GM18520 (cell line): ENCODE data around the gene PYM1.
"Not testable (repeated sequence)": the region's sequence is repeated elsewhere in the genome, so short reads cannot be mapped to it uniquely, and the experiment has no call there.

ENCODE experiments used
- ATAC-seq: cut with Tn5 transposase; IDR thresholded peaks from one replicate; pipeline ENCODE4 v1.9.1; 2021; ENCODE audit not compliant: unreplicated experiment

Gene PYM1

DNA sequence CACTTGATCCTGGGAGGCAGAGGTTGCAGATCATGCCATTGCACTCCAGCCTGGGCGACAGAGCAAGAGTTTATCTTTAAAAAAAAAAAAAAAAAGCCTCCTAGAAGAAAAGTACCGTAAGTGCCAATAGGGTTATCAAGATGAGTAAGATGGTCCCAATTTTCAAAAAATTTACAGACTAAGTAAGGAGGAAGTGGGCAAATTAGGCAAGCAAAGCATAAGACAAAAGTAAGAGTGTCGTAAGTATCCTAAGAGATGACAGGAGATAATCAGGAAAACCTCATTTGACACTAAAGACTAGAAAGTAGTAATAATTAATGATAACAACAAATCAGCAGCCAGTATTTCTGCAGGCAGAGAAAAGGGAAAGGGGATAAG, 12.2 kb downstream of the PYM1 start:
- no peak for ATAC-seq

DNA sequence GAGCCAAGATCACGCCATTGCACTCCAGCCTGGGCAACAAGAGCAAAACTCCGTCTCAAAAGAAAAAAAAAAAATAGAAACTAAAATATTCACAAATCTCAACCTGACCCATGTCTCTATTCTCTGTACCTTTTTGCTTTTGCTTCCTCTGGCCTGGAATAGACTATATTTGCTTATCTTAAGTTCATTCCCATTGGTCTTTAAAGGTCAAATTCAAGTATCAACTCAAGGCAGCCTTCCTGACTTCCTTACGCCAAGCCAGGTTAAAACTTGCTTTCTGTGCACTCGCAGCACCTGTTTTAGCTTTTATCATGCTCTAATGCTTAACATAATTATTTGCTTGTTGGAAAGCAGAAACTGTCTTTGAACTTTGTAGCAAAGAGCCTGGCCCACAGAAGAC, 14.8 kb downstream of the PYM1 start:
- ATAC-seq = no peak

DNA sequence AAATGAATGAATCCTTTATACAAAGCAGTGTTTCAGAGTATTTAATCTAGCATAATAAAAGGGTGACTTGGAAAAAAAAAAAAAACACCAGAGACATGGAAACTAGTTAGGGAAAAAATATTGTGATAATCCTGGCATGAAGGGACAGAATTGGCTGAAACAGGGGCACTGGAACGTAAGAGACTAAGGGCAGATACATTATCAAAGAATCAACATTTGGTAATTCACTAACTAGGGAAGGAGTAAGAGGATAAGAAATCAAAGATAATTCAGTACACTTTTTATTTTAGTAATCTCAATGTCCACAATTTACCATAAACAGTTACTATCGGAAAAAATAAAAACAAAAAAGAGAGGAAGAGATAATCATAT, 18.2 kb downstream of the PYM1 start:
- no peak for ATAC-seq

DNA sequence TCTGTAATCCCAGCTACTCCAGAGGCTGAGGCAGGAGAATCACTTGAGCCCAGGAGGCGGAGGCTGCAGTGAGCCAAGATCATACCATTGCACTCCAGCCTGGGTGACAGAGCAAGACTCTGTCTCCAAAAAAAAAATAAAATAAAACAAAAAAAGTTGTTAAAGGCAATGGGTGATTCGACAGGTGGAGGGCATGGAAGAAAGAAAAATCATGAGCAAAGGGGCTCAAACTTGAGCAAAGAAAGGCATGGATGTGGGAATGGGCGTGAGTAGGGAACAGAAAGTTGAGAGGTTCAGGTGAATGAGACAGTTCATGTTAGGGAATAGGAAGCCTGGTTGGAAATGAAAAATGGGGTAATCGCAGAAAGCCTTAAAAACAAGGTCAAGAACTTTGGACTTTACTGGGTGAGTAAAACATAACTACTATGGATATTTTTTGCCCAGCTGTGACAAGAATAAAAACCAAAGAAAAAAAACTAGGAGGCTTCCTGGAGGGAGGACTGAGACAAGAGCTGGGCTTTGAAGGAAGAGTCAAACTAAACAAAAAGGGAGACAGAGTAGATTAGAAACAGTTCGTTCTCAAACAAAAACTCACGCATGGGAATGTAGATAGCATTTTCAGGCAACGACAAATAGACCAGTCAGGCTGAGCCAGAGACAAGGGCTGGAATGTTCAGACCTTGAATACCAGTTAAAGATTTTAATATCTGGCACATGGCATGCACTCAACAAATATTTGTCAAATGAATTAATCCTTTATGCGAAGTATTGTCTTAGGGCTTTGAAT, 18.8 kb downstream of the PYM1 start:
- ATAC-seq = no peak

DNA sequence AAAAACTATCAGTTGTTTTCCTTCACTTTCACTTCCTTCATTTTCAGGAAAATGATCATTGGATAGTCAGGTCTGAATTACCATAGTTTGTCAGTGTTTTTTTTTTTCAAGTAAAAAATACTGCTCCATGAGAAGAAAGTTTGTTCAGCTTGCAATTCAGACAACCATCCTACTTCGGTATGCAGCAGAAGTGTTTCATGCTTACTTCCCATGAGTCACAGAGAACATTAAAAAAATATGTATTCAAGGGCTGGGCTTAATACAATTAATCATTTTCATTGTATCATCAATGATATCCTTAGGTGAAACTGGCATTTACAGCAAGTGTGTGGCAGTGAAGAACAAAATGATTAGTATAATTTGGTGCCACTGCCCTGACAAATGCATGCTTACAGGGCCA, 21.6 kb downstream of the PYM1 start:
- no peak for ATAC-seq

DNA sequence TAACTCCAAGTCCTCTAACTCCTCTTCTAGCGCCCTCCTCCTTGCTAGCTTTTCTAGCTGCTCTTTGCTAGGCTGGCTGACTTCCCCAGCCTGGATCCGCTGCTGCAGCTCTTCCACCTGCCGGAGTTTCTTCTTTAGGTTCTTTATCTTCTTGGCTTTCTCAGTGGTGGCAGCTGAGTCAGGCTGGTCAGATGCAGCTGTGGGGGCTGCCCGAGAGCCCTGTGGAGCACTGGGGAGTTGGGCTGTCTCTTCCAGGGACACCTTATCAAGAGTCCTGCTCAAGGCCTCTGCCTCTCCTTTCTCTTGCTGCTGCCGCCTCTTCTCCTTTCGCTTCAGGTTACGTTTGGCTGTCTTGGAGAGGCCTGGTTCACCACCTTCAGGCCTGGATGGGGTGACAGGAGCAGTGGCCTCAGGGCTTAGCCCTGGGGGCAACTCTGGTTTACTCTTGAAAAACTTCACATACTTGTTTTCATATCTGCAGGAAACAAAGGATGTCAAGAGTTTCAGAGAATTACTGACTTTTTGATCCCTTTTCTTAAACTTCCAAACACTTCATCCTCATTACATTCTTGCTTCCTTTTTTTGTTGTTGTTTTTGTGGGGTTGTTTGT, 25.7 kb downstream of the PYM1 start:
- no peak for ATAC-seq

DNA sequence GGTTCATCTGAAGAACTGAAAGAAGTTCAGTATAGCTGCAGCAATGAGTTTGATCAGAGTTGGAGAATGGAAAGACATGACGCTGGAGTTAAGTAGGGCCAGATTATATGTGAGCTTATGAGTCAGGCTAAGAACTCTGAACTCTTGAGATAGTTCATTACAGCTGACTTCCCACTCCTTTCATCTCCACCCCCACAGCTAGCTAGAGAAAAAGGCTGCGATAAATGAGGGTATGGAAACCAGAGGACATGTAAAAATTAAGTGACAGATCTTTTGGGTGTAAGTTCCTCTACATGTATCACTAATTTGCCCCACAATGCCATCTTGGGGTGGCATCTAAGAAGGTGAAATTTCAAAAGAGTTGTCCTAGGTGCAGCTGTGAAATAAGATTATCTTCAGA, 28.6 kb downstream of the PYM1 start:
- no peak for ATAC-seq

DNA sequence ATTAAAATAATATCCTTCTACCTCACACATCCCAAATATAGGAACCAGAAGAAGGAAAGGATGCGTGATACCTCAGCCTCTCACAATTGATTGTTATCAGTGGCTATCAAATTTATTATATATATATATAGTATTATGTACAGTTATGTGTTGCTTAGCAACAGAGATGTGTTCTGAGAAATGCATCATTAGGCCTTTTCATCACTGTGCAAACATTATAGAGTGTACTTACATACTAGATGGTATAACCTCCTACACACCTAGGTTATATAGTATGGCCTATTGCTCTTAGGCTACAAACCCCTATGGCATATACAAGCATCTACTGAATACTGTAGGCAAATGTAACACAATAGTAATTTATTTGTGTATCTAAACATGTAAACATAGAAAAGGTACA, 34.0 kb downstream of the PYM1 start:
- no peak for ATAC-seq

DNA sequence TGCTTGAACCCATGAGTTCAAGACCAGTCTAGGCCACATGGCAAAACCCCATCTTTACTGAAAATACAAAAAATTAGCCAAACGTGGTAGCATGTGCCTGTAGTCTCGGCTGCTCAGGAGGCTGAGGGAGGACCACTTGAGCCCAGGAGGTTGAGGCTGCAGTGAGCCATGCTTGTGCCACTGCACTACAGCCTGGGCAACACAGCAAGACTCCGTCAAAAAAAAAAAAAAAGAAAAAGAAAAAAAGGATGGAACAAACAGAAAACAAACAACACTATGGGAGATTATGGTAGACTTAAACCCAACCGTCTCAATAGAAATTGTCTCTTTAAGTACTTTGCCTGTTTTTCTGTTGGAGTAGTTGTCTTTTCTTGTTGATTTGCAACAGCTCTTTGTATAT, 36.4 kb downstream of the PYM1 start:
- ATAC-seq = no peak

DNA sequence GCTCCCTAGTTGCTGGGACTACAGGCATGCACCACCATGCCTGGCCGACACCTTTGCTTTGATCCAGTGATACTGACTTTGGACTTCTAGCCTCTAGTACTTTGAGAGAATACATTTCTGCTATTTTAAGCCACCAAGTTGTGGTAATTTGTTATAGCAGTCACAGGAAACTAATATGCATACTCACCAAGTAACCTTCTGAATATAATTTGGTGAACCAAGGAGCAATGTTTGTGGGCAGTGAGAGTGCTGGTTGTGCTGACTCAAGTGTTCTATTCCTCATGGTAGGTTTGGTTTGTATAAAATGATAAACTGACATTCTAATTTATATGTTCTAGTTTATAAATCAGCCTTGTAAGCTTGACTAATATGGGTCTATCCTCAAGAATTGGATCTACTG, 42.6 kb downstream of the PYM1 start:
- no peak for ATAC-seq

DNA sequence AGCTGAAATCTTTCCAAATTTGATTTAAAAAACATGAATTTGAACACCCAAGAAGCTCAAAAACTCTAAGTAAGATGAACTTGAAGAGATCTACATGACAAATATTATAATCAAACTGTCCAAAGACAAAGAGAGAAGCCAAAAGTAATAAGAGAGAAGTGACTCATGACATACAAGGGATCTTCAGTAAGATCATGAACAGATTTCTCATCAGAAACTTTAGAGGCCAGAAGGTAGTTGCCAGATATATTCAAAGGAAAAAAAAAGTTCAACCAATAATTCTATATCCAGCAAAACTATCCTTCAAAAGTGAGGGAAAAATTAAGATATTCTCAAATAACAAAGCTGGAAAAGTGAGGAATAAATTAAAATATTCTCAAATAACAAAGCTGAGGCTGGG, 49.9 kb downstream of the PYM1 start:
- no peak for ATAC-seq

DNA sequence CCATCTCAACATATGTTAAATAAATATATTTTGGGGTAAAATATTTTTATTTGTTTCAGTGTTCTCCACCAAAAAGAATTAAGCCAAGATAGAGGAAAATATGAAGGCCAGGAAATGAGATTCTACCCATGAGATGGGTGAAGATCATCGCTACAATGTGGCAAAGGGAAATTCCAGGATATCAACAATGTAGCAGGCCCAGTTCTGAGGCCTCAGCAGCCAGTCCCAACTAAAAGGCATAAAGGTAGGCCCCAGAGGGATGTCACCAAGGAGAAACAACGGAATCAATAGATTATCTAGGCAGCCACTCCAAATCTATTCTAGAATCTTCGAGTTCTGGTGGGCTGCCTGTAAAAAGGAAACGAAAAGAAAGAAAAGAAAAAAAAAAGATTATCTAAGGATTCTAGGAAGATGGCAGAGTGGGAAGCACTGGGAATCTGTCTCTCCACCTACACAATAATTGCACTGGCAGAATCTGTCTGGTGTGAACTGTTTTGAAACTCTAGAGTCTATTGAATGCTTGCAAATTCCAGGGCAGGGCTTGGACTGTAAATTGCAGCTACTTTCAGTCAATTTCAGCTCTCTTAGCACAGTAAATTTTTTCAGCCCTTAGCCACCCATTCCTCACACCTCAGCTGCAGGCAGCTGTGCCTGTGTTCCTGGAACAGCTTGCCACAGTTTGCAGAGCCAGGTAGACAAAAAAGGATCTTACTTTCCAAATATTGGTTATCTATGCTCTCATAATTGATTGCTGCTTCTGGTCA, 51.8 kb downstream of the PYM1 start:
- ATAC-seq = no peak

DNA sequence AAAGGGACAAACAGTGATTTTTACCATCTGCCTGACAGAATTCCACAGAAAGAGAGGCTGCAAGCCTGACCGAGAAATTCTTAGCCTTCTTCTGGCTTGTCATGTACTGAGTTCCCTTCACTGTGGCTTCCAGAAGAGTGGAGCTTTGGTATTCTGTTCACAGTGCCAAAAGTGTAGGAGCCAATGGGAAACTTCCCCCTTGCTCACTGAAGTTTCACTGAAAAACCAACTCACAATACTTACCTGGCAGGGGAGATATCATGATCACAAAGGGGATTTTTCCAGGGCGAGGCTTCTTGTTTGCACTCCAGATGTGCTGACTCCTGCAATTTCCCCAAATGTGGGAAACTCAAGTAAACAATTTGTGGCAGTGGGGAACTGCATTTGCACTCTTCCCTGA, 53.3 kb downstream of the PYM1 start:
- no peak for ATAC-seq

DNA sequence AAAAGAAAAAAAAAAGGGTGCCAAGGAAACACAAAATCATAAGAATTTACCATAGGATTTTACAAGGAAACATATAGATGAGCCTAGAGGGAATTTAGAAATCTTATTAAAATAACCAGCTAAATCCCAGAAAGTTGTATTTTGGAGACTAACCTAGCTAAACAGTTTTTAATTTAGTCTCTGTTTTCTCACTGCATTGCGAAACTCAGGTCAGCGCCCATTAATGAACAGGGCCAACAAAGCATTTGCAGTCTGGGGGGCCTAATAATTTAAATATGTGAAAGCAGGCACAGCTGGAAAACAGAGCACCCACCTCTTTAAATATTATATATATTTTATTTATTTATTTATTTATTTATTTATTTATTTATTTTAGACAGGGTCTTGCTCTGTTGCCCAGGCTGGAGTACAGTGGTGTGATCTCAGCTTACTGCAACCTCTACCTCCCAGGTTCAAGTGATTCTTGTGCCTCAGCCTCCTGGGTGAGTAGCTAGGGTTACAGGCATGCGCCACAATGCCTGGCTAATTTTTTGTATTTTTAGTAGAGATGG, 61.2 kb downstream of the PYM1 start:
- not testable (repeated sequence) for ATAC-seq

DNA sequence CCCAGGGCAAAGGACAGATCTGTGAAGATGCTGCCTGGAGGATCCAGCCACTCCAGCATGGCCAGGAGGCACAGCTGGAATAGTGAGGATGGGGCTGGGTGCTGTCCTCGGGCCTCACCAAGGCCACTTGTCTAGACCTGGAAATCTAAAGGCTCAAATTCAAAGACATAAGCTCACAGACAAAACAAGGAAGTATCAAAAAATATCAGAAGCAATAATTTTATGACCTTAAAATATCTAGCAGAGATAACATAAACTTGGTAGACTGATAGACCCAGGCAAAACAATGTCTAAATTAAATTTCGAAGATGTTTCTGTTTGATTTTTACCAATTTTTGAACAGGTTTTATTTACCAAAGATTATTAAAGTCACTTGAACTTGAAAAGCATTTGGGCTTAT, 62.4 kb downstream of the PYM1 start:
- ATAC-seq = no peak

DNA sequence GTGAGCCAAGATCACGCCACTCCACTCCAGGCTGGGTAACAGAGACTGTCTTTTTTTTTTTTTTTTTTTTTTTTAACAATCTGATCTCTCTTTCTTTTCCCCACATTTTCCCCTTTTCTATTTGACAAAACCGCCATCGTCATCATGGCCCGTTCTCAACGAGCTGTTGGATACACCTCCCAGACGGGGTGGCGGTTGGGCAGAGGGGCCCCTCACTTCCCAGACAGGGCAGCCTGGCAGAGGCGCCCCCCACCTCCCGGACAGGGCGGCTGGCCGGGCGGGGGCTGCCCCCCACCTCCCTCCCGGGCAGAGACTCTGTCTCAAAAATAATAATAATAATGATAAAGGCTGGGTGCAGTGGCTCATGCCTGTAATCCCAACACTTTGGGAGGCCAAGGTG, 64.8 kb downstream of the PYM1 start:
- not testable (repeated sequence) for ATAC-seq

DNA sequence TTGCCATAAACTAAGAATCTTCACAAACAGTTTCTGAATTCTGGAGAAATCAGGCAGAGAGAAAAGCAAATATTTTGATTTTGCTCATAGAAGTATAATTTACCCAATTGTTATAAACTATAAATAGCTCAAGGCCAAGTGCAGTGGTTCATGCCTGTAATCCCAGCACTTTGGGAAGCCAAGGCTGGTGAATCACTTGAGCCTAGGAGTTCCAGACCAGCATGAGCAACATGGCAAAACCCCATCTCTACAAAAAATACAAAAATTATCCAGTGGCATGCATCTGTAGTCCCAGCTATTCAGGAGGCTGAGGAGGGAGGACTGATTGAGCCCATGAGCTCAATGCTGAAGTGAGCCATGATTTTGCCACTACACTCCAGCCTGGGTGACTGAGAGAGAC, 65.4 kb downstream of the PYM1 start:
- ATAC-seq = no peak

DNA sequence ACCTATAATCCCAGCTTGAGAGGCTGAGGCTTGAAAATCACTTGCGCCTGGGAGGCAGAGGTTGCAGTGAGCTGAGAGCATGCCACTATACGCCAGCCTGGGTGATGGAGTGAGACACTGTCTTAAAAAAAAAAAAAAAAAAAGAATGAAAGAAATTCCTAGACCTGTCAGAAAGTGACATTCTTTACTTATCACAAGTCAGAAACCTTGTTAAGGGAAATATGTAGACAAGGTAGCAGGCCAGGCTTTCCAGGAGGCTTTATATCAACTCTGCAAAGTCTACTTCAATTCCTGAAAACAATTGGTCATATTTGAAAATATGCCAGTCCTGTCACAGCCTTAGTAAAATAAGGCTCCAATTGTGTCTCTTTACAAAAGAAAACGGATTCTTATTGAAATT, 65.8 kb downstream of the PYM1 start:
- ATAC-seq = no peak

DNA sequence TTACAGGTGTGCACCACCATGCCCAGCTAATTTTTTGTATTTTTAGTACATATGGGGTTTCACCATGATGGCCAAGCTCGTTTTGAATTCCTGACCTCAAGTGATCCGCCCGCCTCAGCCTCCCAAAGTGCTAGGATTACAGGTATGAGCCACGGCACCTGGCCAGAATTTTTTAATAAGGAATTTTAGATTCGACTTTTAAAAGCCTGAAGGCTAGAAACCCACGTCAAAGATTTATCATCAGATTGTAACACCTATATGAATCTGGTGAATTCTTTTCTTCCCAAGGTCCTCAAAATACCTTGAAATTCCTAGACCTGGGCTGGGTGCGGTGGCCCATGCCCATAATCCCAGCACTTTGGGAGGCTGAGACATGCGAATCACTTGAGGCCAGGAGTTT, 66.3 kb downstream of the PYM1 start:
- ATAC-seq = no peak

DNA sequence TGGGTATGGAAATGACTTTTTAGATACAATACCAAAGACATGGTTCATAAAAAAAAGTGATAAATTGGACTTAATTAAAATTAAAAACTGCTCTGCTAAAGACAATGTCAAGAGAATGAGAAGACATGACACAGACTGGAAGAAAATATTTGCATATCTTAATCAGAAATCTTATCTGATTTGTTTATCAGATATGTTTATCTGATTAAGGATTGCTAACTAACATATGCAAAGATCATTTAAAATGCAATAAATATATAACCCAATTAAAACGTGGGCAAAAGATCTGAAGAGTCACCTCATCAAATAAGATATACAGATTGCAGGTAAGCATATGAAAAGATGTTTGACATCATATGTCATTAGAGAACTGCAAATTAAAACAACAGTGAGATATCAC, 75.0 kb downstream of the PYM1 start:
- ATAC-seq = no peak
